ENCODE results near the gene PREX1. TPM values are rescaled to one million over a fixed set of nuclear protein-coding genes. Genes with fewer than 3 reads are reported as not detected.

PREX1 gene
- total and polyA plus RNA-seq, 2 donors (not counting 1 experiment from before 2014, with no cell fraction given): 1.0 to 3.1 TPM

GRCh38 chr20:48763216-48763914, 64.4 kb downstream of the PREX1 start:
- Histone ChIP-seq H2AFZ (ENCODE audit: low read length) (no peak overlapping the region), H3K9ac (ENCODE audit: insufficient read depth, low read length) (no peak overlapping the region), H3K4me3 (replicated peaks in 1 of 4; ENCODE audit: control extremely low read depth in 1 of 4, insufficient read depth in 1 of 4, low read depth in 3 of 4, low read length in 4 of 4) (no peak overlapping the region), H3K4me2 (ENCODE audit: extremely low read depth, insufficient read depth, low read length) (no peak overlapping the region), H3K36me3 (ENCODE audit: control insufficient read depth, insufficient read depth, low read length) (no peaks in the 10 kb centered on the region), H3K9me3 (ENCODE audit: control insufficient read depth, insufficient read depth, low read depth, low read length) (no peaks in the 10 kb centered on the region), H3K79me2 (ENCODE audit: control insufficient read depth, insufficient read depth, low read length) (no peaks in the 10 kb centered on the region), H3K27me3 (ENCODE audit: control insufficient read depth, insufficient read depth, low read length) (no peaks in the 10 kb centered on the region), H4K20me1 (ENCODE audit: control insufficient read depth, extremely low read depth, insufficient read depth, low read length) (no peaks in the 10 kb centered on the region), H3K4me1 (ENCODE audit: control insufficient read depth, extremely low read depth, insufficient read depth, low read length) (no peaks in the 10 kb centered on the region), H3K27ac (ENCODE audit: insufficient read depth, low read length) (no peak overlapping the region)
- no peak for TF ChIP-seq EZH2 (IDR thresholded peaks at IDR 0.05; ENCODE audit: low read length, missing control alignments)
- TF ChIP-seq CTCF (conservative IDR thresholded peaks at IDR 0.05 in 1 of 2, IDR thresholded peaks at IDR 0.05 in 1 of 2; ENCODE audit: low read depth in 1 of 2, low read length in 2 of 2): no peak
- DNase-seq (ENCODE audit: low read depth in 2 of 2): no peak

- Histone ChIP-seq H3K27ac (ENCODE audit: insufficient read depth, low read length) (no peak overlapping the region), H3K9me3 (ENCODE audit: control insufficient read depth, insufficient read depth, low read depth, low read length) (no peaks in the 10 kb centered on the region), H3K4me3 (replicated peaks in 1 of 4; ENCODE audit: control extremely low read depth in 1 of 4, insufficient read depth in 1 of 4, low read depth in 3 of 4, low read length in 4 of 4) (no peak overlapping the region), H3K27me3 (ENCODE audit: control insufficient read depth, insufficient read depth, low read length) (no peaks in the 10 kb centered on the region), H3K9ac (ENCODE audit: insufficient read depth, low read length) (no peak overlapping the region), H3K4me2 (ENCODE audit: extremely low read depth, insufficient read depth, low read length) (no peak overlapping the region), H3K79me2 (ENCODE audit: control insufficient read depth, insufficient read depth, low read length) (no peaks in the 10 kb centered on the region), H4K20me1 (ENCODE audit: control insufficient read depth, extremely low read depth, insufficient read depth, low read length) (no peaks in the 10 kb centered on the region), H3K36me3 (ENCODE audit: control insufficient read depth, insufficient read depth, low read length) (no peaks in the 10 kb centered on the region), H2AFZ (ENCODE audit: low read length) (no peak overlapping the region), H3K4me1 (ENCODE audit: control insufficient read depth, extremely low read depth, insufficient read depth, low read length) (no peaks in the 10 kb centered on the region)
- DNase-seq (ENCODE audit: low read depth in 2 of 2): no peak
- TF ChIP-seq CTCF (conservative IDR thresholded peaks at IDR 0.05 in 1 of 2, IDR thresholded peaks at IDR 0.05 in 1 of 2; ENCODE audit: low read depth in 1 of 2, low read length in 2 of 2): no peak
- no peak for TF ChIP-seq EZH2 (IDR thresholded peaks at IDR 0.05; ENCODE audit: low read length, missing control alignments)
Measured at GRCh38 chr20:48761874-48762273, 65.9 kb downstream of the PREX1 start.

- Histone ChIP-seq H3K79me2 (ENCODE audit: control insufficient read depth, insufficient read depth, low read length) (no peaks in the 10 kb centered on the region), H3K4me2 (ENCODE audit: extremely low read depth, insufficient read depth, low read length) (no peak overlapping the region), H3K9ac (ENCODE audit: insufficient read depth, low read length) (no peak overlapping the region), H3K36me3 (ENCODE audit: control insufficient read depth, insufficient read depth, low read length) (no peaks in the 10 kb centered on the region), H3K27me3 (ENCODE audit: control insufficient read depth, insufficient read depth, low read length) (no peaks in the 10 kb centered on the region), H3K9me3 (ENCODE audit: control insufficient read depth, insufficient read depth, low read depth, low read length) (no peaks in the 10 kb centered on the region), H3K4me3 (replicated peaks in 1 of 4; ENCODE audit: control extremely low read depth in 1 of 4, insufficient read depth in 1 of 4, low read depth in 3 of 4, low read length in 4 of 4) (no peak overlapping the region), H3K27ac (ENCODE audit: insufficient read depth, low read length) (no peak overlapping the region), H3K4me1 (ENCODE audit: control insufficient read depth, extremely low read depth, insufficient read depth, low read length) (no peaks in the 10 kb centered on the region), H4K20me1 (ENCODE audit: control insufficient read depth, extremely low read depth, insufficient read depth, low read length) (no peaks in the 10 kb centered on the region), H2AFZ (ENCODE audit: low read length) (no peak overlapping the region)
- TF ChIP-seq CTCF (conservative IDR thresholded peaks at IDR 0.05 in 1 of 2, IDR thresholded peaks at IDR 0.05 in 1 of 2; ENCODE audit: low read depth in 1 of 2, low read length in 2 of 2) (no peak), EZH2 (IDR thresholded peaks at IDR 0.05; ENCODE audit: low read length, missing control alignments) (no peak)
- DNase-seq (ENCODE audit: low read depth in 2 of 2): no peak
Measured at GRCh38 chr20:48761023-48761785, 66.6 kb downstream of the PREX1 start.

Measured in fibroblast of lung (primary cell).